HEK293T (cell line): ENCODE results near the gene IPO13.

Experiments used
- CTCF ChIA-PET: fragments of 350-600 bp; formaldehyde crosslinking; extraction: SDS; loops from one replicate; lab custom pipeline; 2021; ENCODE audit warnings: antibody characterized with exemption, inconsistent platforms; lab: Yijun Ruan, JAX
- POLR2A ChIA-PET: fragments of 350-600 bp; formaldehyde crosslinking; extraction: SDS; loops from one replicate; lab custom pipeline; 2020; ENCODE audit warnings: antibody characterized with exemption, inconsistent platforms; lab: Yijun Ruan, JAX
- DNase-seq: peaks from one replicate; pipeline ENCODE4 v3.0.0; 2012; ENCODE audit warnings: mixed read lengths; ENCODE audit errors: extremely low spot score
- ARNT ChIP-seq: fragments of 450-650 bp; IDR thresholded peaks from 2 replicates; pipeline ENCODE4 v1.6.1; 2017; ENCODE audit warnings: mild to moderate bottlenecking
- BHLHE40 ChIP-seq: fragments of 450-650 bp; IDR thresholded peaks from 2 replicates; pipeline ENCODE4 v1.6.1; 2016; ENCODE audit warnings: mild to moderate bottlenecking, moderate library complexity, borderline replicate concordance
- CTBP1 ChIP-seq: fragments of 450-650 bp; IDR thresholded peaks from 2 replicates; pipeline ENCODE4 v1.6.1; 2016; ENCODE audit warnings: borderline replicate concordance
- ELF4 ChIP-seq: fragments of 450-650 bp; IDR thresholded peaks from 2 replicates; pipeline ENCODE4 v1.6.1; 2017; ENCODE audit warnings: antibody characterized with exemption
- FOXA1 ChIP-seq: fragments of 450-650 bp; IDR thresholded peaks from 2 replicates; pipeline ENCODE4 v1.6.1; 2016; ENCODE audit warnings: mild to moderate bottlenecking
- FOXK2 ChIP-seq: fragments of 450-650 bp; IDR thresholded peaks from 2 replicates; pipeline ENCODE4 v1.6.1; 2016; ENCODE audit warnings: mild to moderate bottlenecking
- FOXM1 ChIP-seq: fragments of 450-650 bp; IDR thresholded peaks from 2 replicates; pipeline ENCODE4 v1.6.1; 2017; ENCODE audit warnings: mild to moderate bottlenecking, borderline replicate concordance
- HDGF ChIP-seq: fragments of 450-650 bp; IDR thresholded peaks from 2 replicates; pipeline ENCODE4 v1.6.1; 2017; ENCODE audit warnings: antibody characterized with exemption, borderline replicate concordance
- L3MBTL2 ChIP-seq: fragments of 450-650 bp; conservative IDR thresholded peaks from 2 replicates; pipeline ENCODE4 v1.6.1; 2016; ENCODE audit warnings: mild to moderate bottlenecking
- LEF1 ChIP-seq: fragments of 450-650 bp; IDR thresholded peaks from 2 replicates; pipeline ENCODE4 v1.6.1; 2017; ENCODE audit warnings: mild to moderate bottlenecking, borderline replicate concordance
- NFRKB ChIP-seq: fragments of 450-650 bp; IDR thresholded peaks from 2 replicates; pipeline ENCODE4 v1.6.1; 2016; ENCODE audit warnings: mild to moderate bottlenecking, moderate library complexity
- PKNOX1 ChIP-seq: fragments of 450-650 bp; IDR thresholded peaks from 2 replicates; pipeline ENCODE4 v1.6.1; 2016
- SP1 ChIP-seq: fragments of 450-650 bp; IDR thresholded peaks from 2 replicates; pipeline ENCODE4 v1.6.1; 2017
- SUZ12 ChIP-seq: fragments of 450-650 bp; IDR thresholded peaks from 2 replicates; pipeline ENCODE4 v1.6.1; 2016; ENCODE audit warnings: mild to moderate bottlenecking
- TARDBP ChIP-seq: fragments of 450-650 bp; IDR thresholded peaks from 2 replicates; pipeline ENCODE4 v1.6.1; 2016
- ZNF384 ChIP-seq: fragments of 450-650 bp; IDR thresholded peaks from 2 replicates; pipeline ENCODE4 v1.6.1; 2016

Gene IPO13

GRCh38 chr1:43925846-43926245 lies 20.9 kb upstream of the IPO13 start:
- ChIA-PET POLR2A (no interaction called here), CTCF (interaction anchor here (1.0 kb wide), 1 partner anchor 9 kb away, joined by 7 read pairs; no protein-coding TSS in a partner anchor)
- DNase-seq = no peak
- TF ChIP-seq ARNT (no peak), FOXK2 (no peak), PKNOX1 (no peak), L3MBTL2 (no peak), NFRKB (no peak), HDGF (no peak)

GRCh38 chr1:43930168-43930948 lies 16.4 kb upstream of the IPO13 start:
- DNase-seq = no peak
- CTCF ChIA-PET = interaction anchor here (0.6 to 1.8 kb wide), 4 partner anchors 9 to 217 kb away, joined by 3 to 14 read pairs (median 6); no protein-coding TSS in a partner anchor
- POLR2A ChIA-PET = interaction anchor here (1.5 kb wide), 1 partner anchor 16 kb away, joined by 7 read pairs; the partner anchor contains the start of gene IPO13

GRCh38 chr1:43930949-43931275 lies 15.8 kb upstream of the IPO13 start:
- DNase-seq = no peak
- ChIA-PET POLR2A (interaction anchor here (1.5 kb wide), 1 partner anchor 16 kb away, joined by 7 read pairs; the partner anchor contains the start of gene IPO13), CTCF (interaction anchor here (1.2 to 1.8 kb wide), 3 partner anchors 9 to 167 kb away, joined by 3 to 14 read pairs (median 7); no protein-coding TSS in a partner anchor)
- TF ChIP-seq CTBP1 (no peak), TARDBP (no peak), L3MBTL2 (no peak), SUZ12 (no peak), ELF4 (no peak), ARNT (no peak), FOXA1 (no peak), FOXM1 (no peak), LEF1 (no peak), FOXK2 (no peak), ZNF384 (no peak), HDGF (no peak), PKNOX1 (no peak), SP1 (no peak), NFRKB (no peak)

More at GRCh38 chr1:43930168-43930948, 16.4 kb upstream of the IPO13 start:
- TF ChIP-seq PKNOX1 = no peak

- DNase-seq = no peak
- TF ChIP-seq PKNOX1 = no peak
- TF ChIP-seq ELF4 = no peak
- no peak for TF ChIP-seq L3MBTL2
- TF ChIP-seq BHLHE40 = no peak
- TF ChIP-seq FOXA1 = no peak
- no peak for TF ChIP-seq HDGF
- TF ChIP-seq ZNF384 = no peak
- no peak for TF ChIP-seq SUZ12
- CTCF ChIA-PET = interaction anchor here (0.8 to 1.0 kb wide), 2 partner anchors 14 to 169 kb away, joined by 5 to 6 read pairs; no protein-coding TSS in a partner anchor
- POLR2A ChIA-PET = no interaction called here
These were observed 14.8 kb upstream of the IPO13 start for GRCh38 chr1:43931711-43932660.

- TF ChIP-seq TARDBP (no peak), PKNOX1 (no peak), SUZ12 (no peak)
- ChIA-PET POLR2A (no interaction called here), CTCF (interaction anchor here (0.8 kb wide), 1 partner anchor 169 kb away, joined by 4 read pairs; no protein-coding TSS in a partner anchor)
- no peak for DNase-seq
These were observed 13.9 kb upstream of the IPO13 start for GRCh38 chr1:43932786-43933385.
